HUES48 (cell line): ENCODE results near the gene OR6C3.
"Not testable (repeated sequence)": the region's sequence is repeated elsewhere in the genome, so short reads cannot be mapped to it uniquely, and the experiment has no call there.

Experiments used
- H3K27ac ChIP-seq: one replicate; pipeline ENCODE4 v1.7.0; 2013; ENCODE audit warnings: low read depth, low read length, inconsistent platforms
- H3K27me3 ChIP-seq: 2 replicates; pipeline ENCODE4 v1.6.1; 2013; ENCODE audit warnings: mild to moderate bottlenecking, low read length; ENCODE audit not compliant: control insufficient read depth, insufficient read depth
- H3K36me3 ChIP-seq: 2 replicates; pipeline ENCODE4 v1.6.1; 2013; ENCODE audit warnings: low read length; ENCODE audit not compliant: control insufficient read depth, insufficient read depth
- H3K4me1 ChIP-seq: 2 replicates; pipeline ENCODE4 v1.6.1; 2013; ENCODE audit warnings: mild to moderate bottlenecking, low read length; ENCODE audit not compliant: control insufficient read depth, insufficient read depth
- H3K4me3 ChIP-seq: 2 replicates; pipeline ENCODE4 v1.5.1; 2013; ENCODE audit warnings: mild to moderate bottlenecking, low read depth, low read length
- H3K9ac ChIP-seq: 2 replicates; pipeline ENCODE4 v1.6.1; 2013; ENCODE audit warnings: mild to moderate bottlenecking, low read depth, low read length, moderate library complexity
- H3K9me3 ChIP-seq: 2 replicates; pipeline ENCODE4 v1.6.1; 2013; ENCODE audit warnings: low read length; ENCODE audit not compliant: control insufficient read depth, insufficient read depth

Gene OR6C3

DNA sequence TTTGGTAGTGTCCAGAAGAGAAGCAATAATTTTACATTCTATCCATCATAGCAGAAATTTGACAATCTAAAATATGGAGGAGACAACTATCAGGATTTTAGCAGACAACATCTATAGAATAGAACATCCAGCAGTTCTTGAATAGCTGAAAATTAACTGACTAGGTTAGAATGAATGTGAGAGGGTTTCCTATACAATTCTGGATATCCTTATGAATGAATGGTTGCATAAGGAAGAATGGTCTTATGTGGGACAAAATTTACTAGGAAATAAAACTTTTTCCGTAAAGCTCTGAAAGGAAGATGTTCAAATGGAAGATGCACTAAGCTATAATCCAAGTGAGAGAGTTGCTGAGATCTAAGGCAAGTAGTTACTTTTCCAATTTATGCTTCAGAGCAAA is at the start of gene OR6C3:
TSS of gene OR6C3 (plus strand) at position 301 of the 400 bp plus-strand sequence. CDS start 955 bp downstream, outside the sequence.
- Histone ChIP-seq H3K9ac (no peak within 1 kb of the TSS), H3K27me3 (no peaks in the 10 kb centered on the region), H3K36me3 (no peaks in the 10 kb centered on the region), H3K9me3 (no peaks in the 10 kb centered on the region), H3K27ac (no peak within 1 kb of the TSS), H3K4me3 (no peak within 1 kb of the TSS), H3K4me1 (peaks cover 20% of the 10 kb centered on the region)

DNA sequence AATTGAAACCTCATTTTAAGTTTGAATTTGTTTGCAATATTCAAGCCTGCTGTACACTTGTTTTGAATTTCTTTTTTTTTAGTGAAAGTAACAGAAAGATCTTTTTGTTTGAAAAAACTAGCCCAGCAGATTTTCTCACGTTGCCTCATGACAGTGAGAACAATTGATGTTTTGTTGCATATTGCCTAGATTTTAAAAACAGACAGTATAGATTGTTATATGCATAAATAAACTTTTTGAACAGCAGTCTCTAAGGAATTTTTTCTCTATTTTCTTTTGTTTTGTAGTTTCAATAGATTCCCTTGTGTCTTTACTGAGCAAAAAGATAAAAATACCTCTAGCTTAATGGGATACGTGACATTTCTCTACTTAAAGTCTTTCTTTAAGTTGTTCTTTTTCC is 49.6 kb upstream of the OR6C3 start:
- Histone ChIP-seq H3K27me3 (no peaks in the 10 kb centered on the region), H3K4me1 (no peaks in the 10 kb centered on the region), H3K9ac (no peak overlapping the region), H3K9me3 (0 out of 2 replicates have a peak, but pooled peaks cover 2% of the 10 kb centered on the region), H3K27ac (no peak overlapping the region), H3K36me3 (no peaks in the 10 kb centered on the region), H3K4me3 (no peak overlapping the region)

DNA sequence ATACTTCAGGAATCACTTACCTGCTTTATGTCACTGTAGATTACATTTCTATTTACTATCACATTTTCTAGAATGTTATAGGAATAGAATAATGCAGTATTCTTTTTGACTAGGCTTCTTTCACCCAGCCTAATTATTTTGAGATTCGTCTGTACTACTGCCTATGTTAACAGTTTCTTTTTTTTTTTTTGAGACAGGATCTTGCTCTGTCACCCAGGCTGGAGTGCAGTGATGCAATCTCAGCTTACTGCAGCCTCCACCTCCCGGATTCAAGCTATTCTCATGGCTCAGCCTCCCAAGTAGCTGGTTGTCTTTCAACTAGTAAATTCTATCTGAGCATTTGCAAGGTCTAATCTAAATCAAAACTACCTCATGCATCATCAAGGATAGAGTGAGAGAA is 40.5 kb upstream of the OR6C3 start:
- H3K9ac ChIP-seq, result no peak overlapping the region
- H3K4me3 ChIP-seq, result no peak overlapping the region
- H3K36me3 ChIP-seq, result no peaks in the 10 kb centered on the region

DNA sequence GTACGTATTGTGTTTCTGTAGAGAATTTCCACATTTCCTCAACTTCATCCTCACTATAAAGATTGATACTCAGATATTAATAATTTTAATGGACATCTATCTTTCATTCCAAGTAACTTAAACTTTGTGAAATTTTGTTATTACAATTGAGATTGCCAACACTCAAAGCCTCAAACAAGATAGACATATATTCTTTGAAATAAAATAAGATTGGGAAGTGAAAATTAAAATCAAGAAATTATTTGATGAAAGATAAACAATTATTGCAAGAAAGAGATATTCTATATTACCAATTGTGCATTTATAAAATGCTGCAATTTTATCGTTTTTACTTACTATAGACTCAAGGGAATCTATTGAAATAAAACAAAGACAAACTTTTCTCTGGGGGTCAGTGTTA is 34.1 kb upstream of the OR6C3 start, which contains the start of gene OR6C6:
TSS of gene OR6C6 (minus strand) at position 101 of the 400 bp plus-strand sequence. CDS start 1,337 bp downstream, outside the sequence.
- Histone ChIP-seq H3K9ac (no peak within 1 kb of the TSS), H3K27me3 (no peaks in the 10 kb centered on the region), H3K4me1 (no peaks in the 10 kb centered on the region), H3K27ac (no peak within 1 kb of the TSS), H3K36me3 (no peaks in the 10 kb centered on the region), H3K4me3 (no peak within 1 kb of the TSS), H3K9me3 (no peaks in the 10 kb centered on the region)

More for the DNA sequence above, 40.5 kb upstream of the OR6C3 start:
- H3K27ac ChIP-seq, result no peak overlapping the region
- no peaks in the 10 kb centered on the region for H3K9me3 ChIP-seq
- no peaks in the 10 kb centered on the region for H3K27me3 ChIP-seq
- H3K4me1 ChIP-seq, result no peaks in the 10 kb centered on the region

DNA sequence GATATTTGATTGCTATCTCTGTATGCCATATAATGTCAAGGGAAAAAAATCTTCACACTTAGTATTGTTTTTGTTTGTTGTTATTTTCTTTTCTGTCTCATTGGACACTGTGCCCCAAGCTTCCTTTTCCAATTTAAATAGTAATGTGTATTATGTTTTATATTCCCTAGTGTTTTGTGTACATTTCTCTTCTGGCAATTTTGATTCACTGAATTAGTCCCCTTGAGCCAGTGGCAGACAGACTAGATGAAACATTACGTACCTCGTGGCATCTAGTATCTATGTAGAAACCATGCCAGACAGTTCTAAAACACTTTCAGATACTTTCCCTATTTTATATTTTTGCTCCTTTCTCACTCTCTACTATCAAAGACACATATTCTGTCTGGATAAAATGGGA is 16.5 kb upstream of the OR6C3 start, which contains the start of gene OR6C1:
TSS of gene OR6C1 (plus strand) at position 301 of the 400 bp plus-strand sequence. CDS start 6,257 bp downstream, outside the sequence.
- no peaks in the 10 kb centered on the region for H3K4me1 ChIP-seq
- no peak within 1 kb of the TSS for H3K27ac ChIP-seq
- H3K9ac ChIP-seq, result no peak within 1 kb of the TSS
- H3K9me3 ChIP-seq, result no peaks in the 10 kb centered on the region
- no peaks in the 10 kb centered on the region for H3K27me3 ChIP-seq
- H3K36me3 ChIP-seq, result no peaks in the 10 kb centered on the region
- no peak within 1 kb of the TSS for H3K4me3 ChIP-seq

DNA sequence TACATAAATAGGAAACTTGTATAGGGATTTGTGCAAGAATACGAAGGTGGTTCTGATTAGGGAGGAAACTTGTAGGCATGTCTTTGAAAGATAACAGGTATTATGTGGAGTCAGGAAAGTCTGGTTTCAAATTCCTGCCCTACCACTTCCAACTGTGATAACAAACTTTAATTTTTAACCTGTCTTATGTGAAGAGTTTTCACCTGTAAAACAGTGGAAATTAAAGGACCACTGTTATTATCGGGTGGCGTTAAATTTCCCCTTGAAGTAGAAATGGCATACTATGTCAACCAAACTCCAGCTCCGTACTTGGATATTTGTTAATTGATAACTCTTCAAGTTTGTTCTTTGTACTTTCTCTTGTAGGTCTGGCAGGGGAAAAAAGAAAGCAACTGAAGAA is 10.3 kb upstream of the OR6C3 start:
- Histone ChIP-seq H3K4me1 (no peaks in the 10 kb centered on the region), H3K27me3 (no peaks in the 10 kb centered on the region), H3K27ac (no peak overlapping the region), H3K36me3 (no peaks in the 10 kb centered on the region), H3K4me3 (no peak overlapping the region), H3K9me3 (no peaks in the 10 kb centered on the region), H3K9ac (no peak overlapping the region)

DNA sequence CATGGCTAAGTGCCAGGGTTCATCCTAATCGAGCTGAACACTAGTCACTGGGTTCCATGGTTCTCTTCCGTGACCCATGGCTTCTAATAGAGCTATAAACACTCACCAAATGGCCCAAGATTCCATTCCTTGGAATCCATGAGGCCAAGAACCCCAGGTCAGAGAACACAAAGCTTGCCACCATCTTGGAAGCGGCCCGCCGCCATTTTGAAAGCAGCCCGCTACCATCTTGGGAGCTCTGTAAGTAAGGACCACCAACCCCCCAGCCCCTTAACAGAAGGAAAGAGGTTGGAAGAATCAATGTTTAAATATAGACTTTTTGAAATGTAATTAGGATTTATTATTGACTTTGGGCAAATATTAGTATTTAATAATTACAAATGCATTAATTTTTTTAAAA is 4.7 kb upstream of the OR6C3 start:
- not testable (repeated sequence) for H3K4me1 ChIP-seq, H3K36me3 ChIP-seq, H3K27me3 ChIP-seq, H3K4me3 ChIP-seq, H3K9ac ChIP-seq, H3K27ac ChIP-seq, H3K9me3 ChIP-seq

DNA sequence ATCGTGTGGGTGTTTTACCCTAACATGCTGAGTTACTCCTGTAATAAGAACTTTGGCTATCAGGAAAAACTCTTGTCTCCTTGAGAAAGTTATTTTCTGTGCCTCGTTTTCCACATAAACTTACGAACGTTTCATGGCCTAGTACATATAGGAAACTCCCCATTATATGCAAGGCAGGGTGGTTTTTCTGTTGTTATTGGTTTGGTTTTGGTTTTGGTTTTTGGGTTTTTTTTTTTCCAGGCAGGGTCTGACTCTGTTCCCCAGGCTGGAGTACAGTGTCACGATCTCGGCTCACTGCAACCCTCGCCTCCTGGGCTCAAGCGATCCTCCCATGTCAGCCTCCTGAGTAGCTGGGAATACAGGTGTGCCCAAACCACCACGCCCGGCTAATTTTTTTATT is 5.5 kb downstream of the OR6C3 start:
- no peaks in the 10 kb centered on the region for H3K9me3 ChIP-seq
- H3K4me1 ChIP-seq, result peaks cover 23% of the 10 kb centered on the region
- H3K4me3 ChIP-seq, result no peak overlapping the region
- no peaks in the 10 kb centered on the region for H3K36me3 ChIP-seq
- H3K27ac ChIP-seq, result no peak overlapping the region
- H3K27me3 ChIP-seq, result no peaks in the 10 kb centered on the region
- H3K9ac ChIP-seq, result no peak overlapping the region

DNA sequence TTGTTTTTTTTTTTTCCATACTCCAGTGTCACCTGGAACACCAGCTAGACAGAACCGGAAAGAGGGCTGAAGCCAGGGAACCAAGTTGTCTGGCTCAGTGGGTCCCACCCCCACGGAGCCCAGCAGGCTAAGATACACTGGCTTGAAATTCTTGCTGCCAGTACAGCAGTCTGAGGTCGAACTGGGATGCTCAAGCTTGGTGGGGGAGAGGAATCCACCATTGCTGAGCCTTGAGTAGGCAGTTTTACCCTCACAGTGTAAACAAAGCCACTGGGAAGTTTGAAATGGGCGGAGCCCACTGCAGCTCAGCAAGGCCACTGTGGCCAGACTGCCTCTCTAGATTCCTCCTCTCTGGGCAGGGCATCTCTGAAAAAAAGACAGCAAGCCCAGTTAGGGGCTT is 24.8 kb downstream of the OR6C3 start:
- not testable (repeated sequence) for H3K9me3 ChIP-seq, H3K36me3 ChIP-seq, H3K4me3 ChIP-seq, H3K27ac ChIP-seq, H3K9ac ChIP-seq, H3K27me3 ChIP-seq
- H3K4me1 ChIP-seq, result peaks cover 17% of the 10 kb centered on the region

DNA sequence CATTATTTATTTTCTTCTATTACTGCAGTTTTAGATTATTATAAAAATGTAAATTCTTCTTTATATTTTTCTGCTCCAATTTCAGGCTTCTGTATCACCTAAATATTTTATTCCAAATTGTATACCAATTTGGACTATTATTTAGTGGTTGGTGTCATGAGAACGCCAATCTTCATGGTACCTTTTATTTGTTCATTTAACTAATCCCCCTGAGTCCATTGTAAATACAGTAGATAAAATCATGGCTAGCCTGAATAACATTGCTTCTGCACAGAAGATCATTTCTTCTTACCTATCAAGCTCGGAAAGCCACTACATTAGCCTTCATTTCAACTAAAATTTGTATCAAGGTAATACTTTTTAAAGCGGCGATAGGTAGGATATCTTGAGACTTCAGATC is 32.1 kb downstream of the OR6C3 start, which contains the start of gene OR6C75:
TSS of gene OR6C75 (plus strand) at position 301 of the 400 bp plus-strand sequence. CDS start 2,136 bp downstream, outside the sequence.
- Histone ChIP-seq H3K4me1 (no peaks in the 10 kb centered on the region), H3K9ac (no peak within 1 kb of the TSS), H3K36me3 (no peaks in the 10 kb centered on the region), H3K27me3 (no peaks in the 10 kb centered on the region), H3K4me3 (no peak within 1 kb of the TSS), H3K9me3 (no peaks in the 10 kb centered on the region), H3K27ac (no peak within 1 kb of the TSS)

DNA sequence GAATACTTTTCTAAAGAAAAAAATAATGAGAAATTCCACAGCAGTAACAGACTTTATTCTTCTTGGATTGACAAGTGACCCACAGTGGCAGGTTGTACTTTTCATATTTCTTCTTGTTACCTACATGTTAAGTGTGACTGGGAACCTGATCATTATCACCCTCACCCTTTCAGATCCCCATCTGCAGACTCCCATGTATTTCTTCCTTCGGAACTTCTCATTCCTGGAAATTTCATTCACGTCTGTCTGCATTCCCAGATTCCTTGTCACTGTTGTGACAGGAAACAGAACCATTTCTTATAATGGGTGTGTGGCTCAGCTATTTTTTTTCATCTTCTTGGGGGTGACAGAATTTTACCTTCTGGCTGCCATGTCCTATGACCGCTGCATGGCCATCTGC is 34.5 kb downstream of the OR6C3 start:
- Histone ChIP-seq H3K9ac (no peak overlapping the region), H3K27ac (no peak overlapping the region), H3K9me3 (no peaks in the 10 kb centered on the region), H3K27me3 (no peaks in the 10 kb centered on the region), H3K4me1 (no peaks in the 10 kb centered on the region), H3K36me3 (no peaks in the 10 kb centered on the region), H3K4me3 (no peak overlapping the region)

DNA sequence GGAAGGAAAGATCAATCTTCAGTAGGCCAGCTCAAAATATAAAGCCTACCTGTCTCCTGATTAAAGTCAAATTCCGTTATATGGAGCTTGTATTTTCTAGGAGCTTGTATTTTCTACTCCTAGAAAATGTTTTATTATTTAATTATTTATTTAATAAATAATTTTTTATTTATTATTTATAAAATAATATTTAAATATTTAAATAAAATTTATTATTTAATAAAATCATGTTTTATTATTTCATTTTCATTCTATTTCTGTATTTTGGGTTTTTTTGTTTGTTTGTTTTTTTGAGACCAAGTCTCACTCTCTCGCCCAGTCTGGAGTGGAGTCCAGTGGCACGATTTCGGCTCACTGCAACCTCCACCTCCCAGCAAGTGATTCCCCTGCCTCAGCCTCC is 42.0 kb downstream of the OR6C3 start:
- Histone ChIP-seq H3K4me3 (no peak overlapping the region), H3K9ac (no peak overlapping the region), H3K27me3 (no peaks in the 10 kb centered on the region), H3K27ac (no peak overlapping the region), H3K9me3 (no peaks in the 10 kb centered on the region), H3K4me1 (no peaks in the 10 kb centered on the region), H3K36me3 (no peaks in the 10 kb centered on the region)
